H9 (cell line): Measurements from ENCODE around the gene GSTK1. TPM values are rescaled to one million over a fixed set of nuclear protein-coding genes. Genes with fewer than 3 reads are reported as not detected.

Source experiments
- DNase-seq: peaks from one replicate; pipeline ENCODE4 v3.0.0-alpha.2; 2017
- H2AFZ ChIP-seq: one replicate; pipeline ENCODE4 v1.6.1; 2013; ENCODE audit warnings: mild to moderate bottlenecking, low read length, control low read depth, moderate library complexity
- H2AK5ac ChIP-seq: 2 replicates; pipeline ENCODE4 v1.6.1; 2013; ENCODE audit warnings: low read length, control low read depth, mixed read lengths; ENCODE audit not compliant: insufficient read length
- H2BK120ac ChIP-seq: one replicate; pipeline ENCODE4 v1.6.1; 2013; ENCODE audit warnings: low read depth, mild to moderate bottlenecking, low read length, control low read depth, inconsistent platforms; ENCODE audit not compliant: poor library complexity, severe bottlenecking
- H2BK12ac ChIP-seq: 2 replicates; pipeline ENCODE4 v1.6.1; 2013; ENCODE audit warnings: low read length, control low read depth, mixed read lengths, low read depth; ENCODE audit not compliant: insufficient read length
- H2BK15ac ChIP-seq: 2 replicates; pipeline ENCODE4 v1.6.1; 2013; ENCODE audit warnings: low read depth, low read length, control low read depth
- H2BK20ac ChIP-seq: one replicate; pipeline ENCODE4 v1.6.1; 2013; ENCODE audit warnings: low read depth, mild to moderate bottlenecking, low read length, control low read depth, inconsistent platforms; ENCODE audit not compliant: poor library complexity, severe bottlenecking
- H2BK5ac ChIP-seq: 2 replicates; pipeline ENCODE4 v1.6.1; 2013; ENCODE audit warnings: low read length, control low read depth, mixed read lengths; ENCODE audit not compliant: insufficient read length
- H3K14ac ChIP-seq: 2 replicates; pipeline ENCODE4 v1.6.1; 2013; ENCODE audit warnings: low read length, control low read depth; ENCODE audit not compliant: insufficient read depth
- H3K18ac ChIP-seq: 2 replicates; pipeline ENCODE4 v1.6.1; 2013; ENCODE audit warnings: low read depth, mild to moderate bottlenecking, mixed read lengths, low read length, control low read depth; ENCODE audit not compliant: insufficient read length
- H3K23ac ChIP-seq: 2 replicates; pipeline ENCODE4 v1.6.1; 2013; ENCODE audit warnings: low read length, control low read depth, mixed read lengths, low read depth; ENCODE audit not compliant: insufficient read length
- H3K23me2 ChIP-seq: 2 replicates; pipeline ENCODE4 v1.6.1; 2013; ENCODE audit warnings: low read depth, mild to moderate bottlenecking, mixed read lengths, low read length, control low read depth; ENCODE audit not compliant: insufficient read length, poor library complexity, severe bottlenecking
- H3K27ac ChIP-seq: 2 replicates; pipeline ENCODE4 v1.5.1; 2013; ENCODE audit warnings: low read length, control low read depth, mixed read lengths, low read depth; ENCODE audit not compliant: insufficient read length
- H3K27me3 ChIP-seq: 2 replicates; pipeline ENCODE4 v1.6.1; 2013; ENCODE audit warnings: low read length, control low read depth, inconsistent platforms; ENCODE audit not compliant: insufficient read depth
- H3K4ac ChIP-seq: 2 replicates; pipeline ENCODE4 v1.6.1; 2013; ENCODE audit warnings: low read depth, mild to moderate bottlenecking, control low read depth, inconsistent platforms, low read length, moderate library complexity
- H3K4me1 ChIP-seq: 2 replicates; pipeline ENCODE4 v1.6.1; 2013; ENCODE audit warnings: low read length, control low read depth, inconsistent platforms; ENCODE audit not compliant: insufficient read depth
- H3K4me2 ChIP-seq: 2 replicates; pipeline ENCODE4 v1.6.1; 2013; ENCODE audit warnings: low read length, control low read depth, mixed read lengths; ENCODE audit not compliant: insufficient read length, insufficient read depth
- H3K56ac ChIP-seq: 2 replicates; pipeline ENCODE4 v1.6.1; 2013; ENCODE audit warnings: low read depth, mild to moderate bottlenecking, mixed read lengths, low read length, control low read depth; ENCODE audit not compliant: insufficient read length
- H3K79me1 ChIP-seq: 2 replicates; pipeline ENCODE4 v1.6.1; 2013; ENCODE audit warnings: low read depth, mild to moderate bottlenecking, moderate library complexity, low read length, control low read depth, inconsistent platforms; ENCODE audit not compliant: insufficient read depth, poor library complexity, severe bottlenecking
- H3K79me2 ChIP-seq: 2 replicates; pipeline ENCODE4 v1.6.1; 2013; ENCODE audit warnings: low read length, control low read depth, inconsistent platforms; ENCODE audit not compliant: insufficient read depth
- H3K9ac ChIP-seq: 2 replicates; pipeline ENCODE4 v1.6.1; 2013; ENCODE audit warnings: low read length, control low read depth, mixed read lengths; ENCODE audit not compliant: insufficient read length; ENCODE audit errors: extremely low read depth
- H3K9me3 ChIP-seq: one replicate; pipeline ENCODE4 v1.6.1; 2013; ENCODE audit warnings: low read depth, low read length, inconsistent platforms; ENCODE audit not compliant: control insufficient read depth
- H3T11ph ChIP-seq: one replicate; pipeline ENCODE4 v1.6.1; 2013; ENCODE audit warnings: mild to moderate bottlenecking, low read length, control low read depth, inconsistent platforms
- H4K20me1 ChIP-seq: one replicate; pipeline ENCODE4 v1.6.1; 2013; ENCODE audit not compliant: control insufficient read depth, insufficient read length, insufficient read depth
- H4K5ac ChIP-seq: 2 replicates; pipeline ENCODE4 v1.6.1; 2013; ENCODE audit warnings: low read depth, mild to moderate bottlenecking, mixed read lengths, low read length, control low read depth; ENCODE audit not compliant: insufficient read length
- H4K8ac ChIP-seq: replicated peaks from 2 replicates; pipeline ENCODE4 v1.6.1; 2013; ENCODE audit warnings: low read length, control low read depth, mixed read lengths, low read depth; ENCODE audit not compliant: insufficient read length
- H4K91ac ChIP-seq: 2 replicates; pipeline ENCODE4 v1.6.1; 2013; ENCODE audit warnings: low read depth, mild to moderate bottlenecking, moderate library complexity, mixed read lengths, low read length, control low read depth; ENCODE audit not compliant: insufficient read length
- H3K27ac Mint-ChIP-seq, 3 experiments: 2 replicates in 2 of 3; 3 replicates in 1 of 3; pipeline ENCODE4 v1.8.0; 2020 to 2021; ENCODE audit warnings: mixed read lengths in 3 of 3, mild to moderate bottlenecking in 1 of 3, moderate library complexity in 1 of 3
- H3K27me3 Mint-ChIP-seq: 2 replicates; pipeline ENCODE4 v1.8.0; 2021; ENCODE audit warnings: low read depth, mild to moderate bottlenecking, moderate library complexity, mixed read lengths
- H3K36me3 Mint-ChIP-seq, 3 experiments: 2 replicates in 2 of 3; 3 replicates in 1 of 3; pipeline ENCODE4 v1.8.0; 2020 to 2021; ENCODE audit warnings: low read depth in 3 of 3, mixed read lengths in 3 of 3; ENCODE audit not compliant: insufficient read depth in 1 of 3
- H3K4me1 Mint-ChIP-seq, 2 experiments: 2 replicates each; pipeline ENCODE4 v1.8.0; 2020; ENCODE audit warnings: mixed read lengths in 2 of 2
- H3K4me3 Mint-ChIP-seq, 2 experiments: 2 replicates in 1 of 2; 3 replicates in 1 of 2; pipeline ENCODE4 v1.8.0; 2020 to 2021; ENCODE audit warnings: mild to moderate bottlenecking in 2 of 2, mixed read lengths in 2 of 2, moderate library complexity in 1 of 2
- H3K9me3 Mint-ChIP-seq, 2 experiments: 2 replicates in 1 of 2; 3 replicates in 1 of 2; pipeline ENCODE4 v1.8.0; 2020; ENCODE audit warnings: mild to moderate bottlenecking in 2 of 2, mixed read lengths in 2 of 2, moderate library complexity in 1 of 2
- CTCF ChIP-seq: fragments of 200-600 bp; sonication (generic); conservative IDR thresholded peaks from 3 replicates; pipeline ENCODE4 v1.8.0; 2021; ENCODE audit warnings: antibody characterized with exemption, mild to moderate bottlenecking
- WGBS: extraction: QIAGEN DNeasy Blood & Tissue Kit; methylation state at CpG from one replicate; pipeline ENCODE4 v1.1.7; 2013; ENCODE audit warnings: missing lambda C conversion rate, low lambda C conversion rate, mixed read lengths; ENCODE audit not compliant: insufficient read length; ENCODE audit errors: extremely low coverage; 5-methylcytosine and 5-hydroxymethylcytosine counted together
- total RNA-seq: library from RNA; stranded (reverse); gene quantifications from 2 replicates; pipeline ENCODE4 v1.2.1, GENCODE V29; 2021

The GSTK1 gene
- total RNA-seq, 1 experiment from 2014 or later: 36.1 TPM

GRCh38 chr7:143221737-143222136 lies 41.5 kb upstream of the GSTK1 start, which contains the start of gene TAS2R40:
Gene TAS2R40 (plus strand): TSS chr7:143222037. CDS start chr7:143222079, 42 bp downstream.
- Histone ChIP-seq H3K9ac (no peak within 1 kb of the TSS), H4K20me1 (no peaks in the 10 kb centered on the region), H3K9me3 (no peaks in the 10 kb centered on the region), H3K23me2 (no peaks in the 10 kb centered on the region), H3K23ac (no peak within 1 kb of the TSS), H2AFZ (no peak within 1 kb of the TSS), H3K79me1 (no peaks in the 10 kb centered on the region), H2BK120ac (no peak within 1 kb of the TSS), H3K79me2 (no peaks in the 10 kb centered on the region), H3K27ac (no peak within 1 kb of the TSS), H4K8ac (no peak within 1 kb of the TSS), H3K18ac (no peak within 1 kb of the TSS), H2BK12ac (no peak within 1 kb of the TSS), H3K14ac (no peak within 1 kb of the TSS), H4K5ac (no peak within 1 kb of the TSS), H3T11ph (no peak within 1 kb of the TSS), H2BK5ac (no peak within 1 kb of the TSS), H3K4me1 (no peaks in the 10 kb centered on the region), H4K91ac (no peak within 1 kb of the TSS), H3K56ac (no peak within 1 kb of the TSS), H3K27me3 (no peaks in the 10 kb centered on the region), H2BK20ac (no peak within 1 kb of the TSS), H2AK5ac (no peak within 1 kb of the TSS), H2BK15ac (no peak within 1 kb of the TSS), H3K4ac (no peak within 1 kb of the TSS), H3K4me2 (no peak within 1 kb of the TSS)
- no peaks in the 10 kb centered on the region for H3K4me1 Mint-ChIP-seq
- no CpG with 5 or more reads among the region's 3 CpGs for WGBS
- no peak for TF ChIP-seq CTCF
- no peak within 1 kb of the TSS for H3K4me3 Mint-ChIP-seq
- H3K9me3 Mint-ChIP-seq: no peaks in the 10 kb centered on the region; a peak in 1 of 5 replicates
- H3K27me3 Mint-ChIP-seq: peaks cover 12% of the 10 kb centered on the region; the same call in 1 of the 2 replicates
- peak within 1 kb of the TSS in 1 of 3 experiments; percentile 13; a peak in 1 of 7 replicates for H3K27ac Mint-ChIP-seq
- DNase-seq: no peak
- H3K36me3 Mint-ChIP-seq: no peaks in the 10 kb centered on the region
